Large intestine (tissue), 3 donors: ENCODE measurements around the gene SLC13A4. TPM values are rescaled to one million over a fixed set of nuclear protein-coding genes. Genes with fewer than 3 reads are reported as not detected.

Experiments
- DNase-seq, 2 donors: peaks; one replicate each; pipeline versions ENCODE4 v3.0.0 to v3.0.0-alpha.2; 2013
- H3K27ac ChIP-seq: one replicate; pipeline ENCODE4 v1.5.1; 2013; ENCODE audit warnings: low read length
- H3K27me3 ChIP-seq: 2 replicates; pipeline ENCODE4 v1.6.1; 2013; ENCODE audit warnings: low read length; ENCODE audit not compliant: control insufficient read depth, insufficient read depth
- H3K36me3 ChIP-seq: 2 replicates; pipeline ENCODE4 v1.6.1; 2013; ENCODE audit warnings: low read length; ENCODE audit not compliant: control insufficient read depth, insufficient read depth
- H3K4me1 ChIP-seq: one replicate; pipeline ENCODE4 v1.6.1; 2013; ENCODE audit warnings: low read length; ENCODE audit not compliant: control insufficient read depth, insufficient read depth
- H3K4me3 ChIP-seq: one replicate; pipeline ENCODE4 v1.5.1; 2013; ENCODE audit warnings: low read length
- H3K9me3 ChIP-seq: one replicate; pipeline ENCODE4 v1.6.1; 2013; ENCODE audit warnings: mild to moderate bottlenecking, low read depth, low read length, moderate library complexity; ENCODE audit not compliant: control insufficient read depth
- WGBS: methylation state at CpG from one replicate; pipeline ENCODE4 v1.1.5; 2013; ENCODE audit warnings: low lambda C conversion rate; ENCODE audit not compliant: insufficient coverage; 5-methylcytosine and 5-hydroxymethylcytosine counted together
- polyA plus RNA-seq: library from polyadenylated mRNA; unstranded; fragments of 120-200 nt; gene quantifications from one replicate; pipeline ENCODE4 v1.2.1, GENCODE V29; 2013

SLC13A4 gene
- polyA plus RNA-seq, 1 donor, result 1.1 TPM

DNA sequence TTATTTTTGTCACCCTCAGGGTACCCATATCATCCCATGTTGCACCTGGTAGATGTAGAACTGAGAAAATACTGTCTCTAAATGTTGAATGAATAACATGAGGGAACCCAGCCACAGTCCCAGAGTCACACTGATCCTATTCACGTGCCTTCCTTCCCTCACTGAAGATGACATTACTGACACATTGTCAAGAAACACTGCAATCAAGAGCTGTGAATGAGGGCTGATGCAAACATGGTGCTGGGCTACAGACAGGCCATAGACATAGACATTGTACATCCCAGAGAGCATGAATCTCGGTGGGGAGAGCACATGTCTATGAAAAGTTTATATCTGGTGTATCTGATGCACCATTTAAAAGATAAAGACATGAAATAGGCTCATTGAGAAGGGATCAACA is 9.8 kb downstream of the SLC13A4 start:
- Histone ChIP-seq H3K4me3 (no peak overlapping the region), H3K4me1 (no peaks in the 10 kb centered on the region), H3K9me3 (no peaks in the 10 kb centered on the region), H3K27ac (no peak overlapping the region), H3K27me3 (peaks cover 7% of the 10 kb centered on the region), H3K36me3 (no peaks in the 10 kb centered on the region)
- DNase-seq, result no peak
- WGBS, result no CpG with 5 or more reads among the region's 2 CpGs

DNA sequence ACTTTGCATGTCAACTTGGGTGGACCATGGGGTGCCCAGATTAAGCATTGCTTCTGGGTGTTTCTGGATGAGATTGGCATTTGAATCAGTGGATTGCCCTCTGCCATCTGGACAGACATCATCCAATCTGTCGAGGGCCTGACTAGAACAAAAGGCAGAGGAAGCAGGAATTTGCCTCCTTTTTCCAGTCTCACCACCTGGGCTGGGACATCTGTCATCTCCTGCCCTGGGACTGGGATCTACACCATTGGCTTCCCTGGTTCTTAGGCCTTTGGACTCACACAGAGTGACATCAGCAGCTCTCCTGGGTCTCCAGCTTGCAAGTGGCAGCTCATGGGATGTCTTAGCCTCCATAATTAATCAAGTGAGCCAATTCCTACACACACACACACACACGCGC is 10.3 kb downstream of the SLC13A4 start:
- H3K36me3 ChIP-seq, result no peaks in the 10 kb centered on the region
- no peak for DNase-seq
- no CpG with 5 or more reads among the region's 3 CpGs for WGBS
- no peak overlapping the region for H3K4me3 ChIP-seq
- H3K4me1 ChIP-seq, result no peaks in the 10 kb centered on the region
- H3K27ac ChIP-seq, result no peak overlapping the region
- peaks cover 7% of the 10 kb centered on the region for H3K27me3 ChIP-seq
- H3K9me3 ChIP-seq, result no peaks in the 10 kb centered on the region

DNA sequence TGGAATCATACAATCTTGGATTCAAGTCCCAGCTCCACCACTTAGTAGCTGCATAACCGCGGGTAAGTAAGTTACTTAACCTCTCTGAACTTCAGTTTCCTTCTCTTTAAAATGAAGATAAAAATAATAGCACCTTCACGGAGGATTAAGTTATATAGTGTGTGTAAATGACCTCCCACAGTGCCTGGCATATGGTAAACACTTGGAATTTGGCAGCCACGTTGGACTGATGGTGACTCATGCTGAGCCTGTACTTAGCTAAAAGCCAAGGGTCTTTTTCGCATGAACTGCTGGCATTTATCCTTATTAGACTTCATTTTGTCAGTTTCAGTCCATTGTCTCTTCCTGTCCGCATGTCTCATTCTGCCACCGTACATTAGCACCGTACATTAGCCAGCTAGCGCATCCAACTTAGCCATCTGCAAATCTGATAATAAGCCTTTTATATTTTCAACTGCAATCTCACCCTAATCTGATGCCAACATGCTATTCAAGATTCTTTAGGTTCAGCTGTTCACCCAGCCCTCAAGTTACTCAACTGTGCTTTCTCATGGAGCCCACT is 11.2 kb downstream of the SLC13A4 start:
- H3K9me3 ChIP-seq, result no peaks in the 10 kb centered on the region
- H3K27ac ChIP-seq, result no peak overlapping the region
- H3K36me3 ChIP-seq, result no peaks in the 10 kb centered on the region
- H3K27me3 ChIP-seq, result peaks cover 7% of the 10 kb centered on the region
- H3K4me3 ChIP-seq, result no peak overlapping the region
- H3K4me1 ChIP-seq, result no peaks in the 10 kb centered on the region
- 96% methylated on average over 4 of the region's 9 CpGs for WGBS
- DNase-seq, result no peak

DNA sequence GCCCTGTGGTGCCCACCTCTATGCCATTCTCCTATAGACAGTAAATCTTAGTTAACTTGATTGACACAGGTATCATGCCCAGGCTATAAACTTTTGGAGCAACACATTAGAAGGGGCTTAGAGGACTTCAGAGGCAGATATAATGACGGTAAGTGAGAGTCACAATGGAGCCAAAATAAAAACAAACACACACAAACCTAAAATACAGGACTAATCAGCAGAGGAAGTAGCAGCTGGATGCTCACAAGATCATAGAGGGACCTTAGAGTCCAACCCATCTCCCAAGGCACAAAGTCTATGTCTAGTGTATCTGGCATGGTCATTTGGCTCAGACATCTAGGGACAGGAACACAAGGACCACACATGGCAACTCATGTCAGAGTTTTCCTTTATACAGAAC is 12.3 kb downstream of the SLC13A4 start:
- DNase-seq, result no peak
- WGBS, result no CpG with 5 or more reads among the region's 1 CpG
- Histone ChIP-seq H3K4me1 (no peaks in the 10 kb centered on the region), H3K27me3 (peaks cover 7% of the 10 kb centered on the region), H3K36me3 (no peaks in the 10 kb centered on the region), H3K9me3 (no peaks in the 10 kb centered on the region), H3K27ac (no peak overlapping the region), H3K4me3 (no peak overlapping the region)

DNA sequence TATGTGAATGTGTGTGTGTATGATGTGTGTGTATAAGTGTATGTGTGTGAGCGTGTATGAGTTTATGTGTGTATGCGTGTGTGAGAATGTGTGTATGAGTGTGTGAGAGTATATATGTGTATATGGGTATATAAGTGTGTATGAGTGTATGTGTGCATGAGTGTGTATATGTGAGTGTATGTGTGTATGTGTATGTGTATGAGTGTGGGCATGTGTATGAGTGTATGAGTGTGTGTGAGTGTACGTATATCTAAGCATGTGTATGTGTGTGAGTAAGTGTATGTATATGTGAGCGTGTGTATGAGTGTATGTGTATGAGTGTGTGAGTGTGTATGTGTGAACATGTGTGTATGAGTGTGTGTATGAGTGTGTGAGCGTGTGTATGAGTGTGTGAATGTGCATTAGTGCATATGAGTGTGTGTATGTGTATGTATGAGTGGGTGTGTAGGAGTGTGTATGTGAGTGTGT is 12.9 kb downstream of the SLC13A4 start:
- H3K27ac ChIP-seq, result no peak overlapping the region
- H3K4me1 ChIP-seq, result no peaks in the 10 kb centered on the region
- 100% methylated on average over 2 of the region's 5 CpGs for WGBS

DNA sequence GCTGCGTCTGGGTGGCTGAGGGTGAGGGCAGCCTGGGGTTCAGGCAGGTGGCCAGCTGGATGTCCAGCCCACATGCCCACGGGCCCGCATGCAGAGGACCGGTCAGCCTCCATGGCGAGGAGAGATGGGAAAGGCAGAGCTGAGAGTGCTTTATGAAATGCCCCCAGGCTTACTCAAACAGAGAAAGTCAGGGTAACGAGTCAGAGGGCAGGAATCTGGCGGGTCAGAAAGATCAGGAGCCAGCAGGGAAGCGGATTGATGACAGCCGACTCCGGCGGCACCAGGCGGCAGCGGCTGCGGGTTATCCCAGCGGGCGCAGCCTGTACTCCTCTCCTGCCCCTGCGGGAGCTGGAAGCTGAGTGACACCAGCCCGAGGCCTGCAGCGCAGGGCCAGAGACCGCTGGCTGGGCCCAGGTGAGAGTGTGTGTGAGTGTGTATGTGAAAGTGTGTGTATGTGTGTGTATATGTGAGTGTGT is 13.4 kb downstream of the SLC13A4 start:
- Histone ChIP-seq H3K27ac (no peak overlapping the region), H3K4me1 (no peaks in the 10 kb centered on the region), H3K4me3 (no peak overlapping the region), H3K9me3 (no peaks in the 10 kb centered on the region), H3K27me3 (peaks cover 7% of the 10 kb centered on the region), H3K36me3 (no peaks in the 10 kb centered on the region)
- no CpG with 5 or more reads among the region's 20 CpGs for WGBS
- DNase-seq, result no peak

More for the DNA sequence above, 12.9 kb downstream of the SLC13A4 start:
- Histone ChIP-seq H3K9me3 (no peaks in the 10 kb centered on the region), H3K36me3 (no peaks in the 10 kb centered on the region), H3K27me3 (peaks cover 7% of the 10 kb centered on the region), H3K4me3 (no peak overlapping the region)
- no peak for DNase-seq

DNA sequence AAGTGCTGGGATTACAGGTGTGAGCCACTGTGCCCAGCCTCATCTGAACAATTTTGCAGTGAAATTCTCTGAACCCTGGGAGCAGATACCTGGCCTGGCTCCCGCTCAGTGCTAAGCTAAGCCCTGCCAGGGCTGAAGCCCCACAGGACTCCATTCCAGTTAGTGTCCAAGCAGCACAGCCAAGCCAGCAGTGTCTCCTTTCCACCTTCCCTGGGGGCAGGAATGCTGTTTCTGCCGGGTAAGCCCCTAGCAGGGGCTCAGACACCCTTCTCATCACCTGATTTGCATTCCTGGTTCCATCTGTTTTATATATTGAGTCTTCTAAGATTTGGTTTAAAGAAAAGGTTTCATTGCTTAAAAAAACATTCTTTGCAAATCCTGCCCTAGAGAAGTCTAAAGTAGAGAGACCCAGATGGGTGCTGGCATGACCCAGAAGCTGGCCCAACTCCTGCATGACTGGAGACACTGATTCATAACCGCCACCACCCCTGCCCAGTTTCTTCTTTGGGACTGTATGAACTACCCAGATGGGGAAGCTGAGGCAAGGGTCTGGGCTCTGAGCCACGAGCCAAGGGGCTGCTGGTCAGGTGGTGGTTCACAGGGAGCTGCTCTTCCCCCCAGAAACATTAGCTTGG is 14.0 kb downstream of the SLC13A4 start:
- H3K27ac ChIP-seq, result no peak overlapping the region
- no peaks in the 10 kb centered on the region for H3K4me1 ChIP-seq
- H3K4me3 ChIP-seq, result no peak overlapping the region
- no peak for DNase-seq
- WGBS, result no CpG with 5 or more reads among the region's 4 CpGs
- peaks cover 7% of the 10 kb centered on the region for H3K27me3 ChIP-seq
- H3K36me3 ChIP-seq, result no peaks in the 10 kb centered on the region
- H3K9me3 ChIP-seq, result no peaks in the 10 kb centered on the region

DNA sequence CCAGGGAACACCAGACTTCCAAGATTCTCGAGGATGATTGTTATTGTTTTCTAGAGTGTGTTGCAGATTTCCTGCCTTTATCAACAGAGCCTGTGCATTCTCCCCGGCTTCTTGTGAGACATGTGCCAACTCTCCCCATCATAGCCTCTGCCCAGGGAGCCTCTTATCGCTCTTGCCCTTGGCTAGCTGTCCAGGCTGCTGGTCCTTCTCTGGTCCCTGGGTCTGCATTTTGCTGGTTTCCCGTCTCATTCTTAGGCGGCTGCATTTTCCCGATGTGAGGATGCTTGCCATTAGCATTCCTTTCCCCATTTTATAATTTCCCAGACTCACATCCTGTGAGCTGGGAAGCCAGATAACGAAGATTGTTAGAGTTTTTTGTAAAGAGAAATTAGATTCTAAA is 15.2 kb downstream of the SLC13A4 start:
- no peak for DNase-seq
- Histone ChIP-seq H3K36me3 (no peaks in the 10 kb centered on the region), H3K4me3 (no peak overlapping the region), H3K27me3 (peaks cover 7% of the 10 kb centered on the region), H3K4me1 (no peaks in the 10 kb centered on the region), H3K27ac (no peak overlapping the region), H3K9me3 (no peaks in the 10 kb centered on the region)
- no CpG with 5 or more reads among the region's 7 CpGs for WGBS

DNA sequence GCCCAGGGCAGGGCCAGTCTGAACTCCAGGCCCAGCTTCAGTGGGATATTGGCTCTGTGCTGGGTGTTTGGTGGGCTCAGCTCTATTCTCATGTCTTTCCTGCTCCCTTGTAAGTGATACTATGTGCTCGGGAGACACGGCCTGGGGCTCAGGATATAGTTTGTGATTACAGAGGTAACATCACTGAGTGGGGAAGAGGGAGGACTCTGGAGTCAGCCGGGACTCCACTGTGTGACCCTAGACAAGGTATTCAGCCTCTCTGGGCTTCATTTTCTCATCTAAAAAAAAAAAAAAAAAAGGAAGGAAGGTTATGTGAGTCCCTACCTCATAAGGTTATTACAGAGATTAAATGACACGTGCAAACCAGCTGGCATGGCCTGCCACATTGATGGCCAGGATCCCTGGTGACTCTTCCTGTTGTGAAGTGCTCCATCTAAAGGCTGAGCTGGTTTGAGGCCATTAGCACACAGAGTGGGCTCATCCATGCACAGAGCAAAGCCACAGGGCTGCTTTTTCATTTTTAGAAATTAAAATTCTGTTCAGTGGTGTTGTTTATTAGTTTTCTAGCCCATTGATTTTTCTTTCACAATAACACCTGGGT is 15.7 kb downstream of the SLC13A4 start:
- DNase-seq, result no peak
- H3K4me3 ChIP-seq, result no peak overlapping the region
- no peak overlapping the region for H3K27ac ChIP-seq
- no CpG with 5 or more reads among the region's 4 CpGs for WGBS
- no peaks in the 10 kb centered on the region for H3K9me3 ChIP-seq
- H3K27me3 ChIP-seq, result peaks cover 7% of the 10 kb centered on the region
- H3K4me1 ChIP-seq, result no peaks in the 10 kb centered on the region
- no peaks in the 10 kb centered on the region for H3K36me3 ChIP-seq

DNA sequence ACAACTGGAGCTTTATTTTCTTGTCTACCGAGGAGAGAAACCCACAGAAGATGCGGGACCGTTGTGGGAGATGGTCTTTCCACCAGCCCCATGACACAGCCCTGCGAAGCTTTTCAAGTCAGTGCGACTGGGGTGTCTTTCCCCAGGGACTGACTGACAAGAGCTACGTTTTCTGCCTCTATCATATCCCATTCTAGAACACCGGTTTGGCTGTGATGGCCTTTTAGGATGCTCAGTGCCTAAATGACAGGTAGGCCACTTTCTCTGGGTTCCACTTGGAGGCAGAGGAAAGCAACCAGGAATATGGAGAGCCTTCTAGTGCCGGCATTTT is 16.9 kb downstream of the SLC13A4 start:
- no peak for DNase-seq
- WGBS, result no CpG with 5 or more reads among the region's 8 CpGs
- Histone ChIP-seq H3K9me3 (no peaks in the 10 kb centered on the region), H3K36me3 (no peaks in the 10 kb centered on the region), H3K4me3 (no peak overlapping the region), H3K27me3 (peaks cover 7% of the 10 kb centered on the region), H3K4me1 (no peaks in the 10 kb centered on the region), H3K27ac (no peak overlapping the region)
